Measurements from ENCODE around the gene SPRY2.

GRCh38 chr13:80363890-80364503 lies 23.1 kb upstream of the SPRY2 start:
- TF ChIP-seq, protein P1, sequence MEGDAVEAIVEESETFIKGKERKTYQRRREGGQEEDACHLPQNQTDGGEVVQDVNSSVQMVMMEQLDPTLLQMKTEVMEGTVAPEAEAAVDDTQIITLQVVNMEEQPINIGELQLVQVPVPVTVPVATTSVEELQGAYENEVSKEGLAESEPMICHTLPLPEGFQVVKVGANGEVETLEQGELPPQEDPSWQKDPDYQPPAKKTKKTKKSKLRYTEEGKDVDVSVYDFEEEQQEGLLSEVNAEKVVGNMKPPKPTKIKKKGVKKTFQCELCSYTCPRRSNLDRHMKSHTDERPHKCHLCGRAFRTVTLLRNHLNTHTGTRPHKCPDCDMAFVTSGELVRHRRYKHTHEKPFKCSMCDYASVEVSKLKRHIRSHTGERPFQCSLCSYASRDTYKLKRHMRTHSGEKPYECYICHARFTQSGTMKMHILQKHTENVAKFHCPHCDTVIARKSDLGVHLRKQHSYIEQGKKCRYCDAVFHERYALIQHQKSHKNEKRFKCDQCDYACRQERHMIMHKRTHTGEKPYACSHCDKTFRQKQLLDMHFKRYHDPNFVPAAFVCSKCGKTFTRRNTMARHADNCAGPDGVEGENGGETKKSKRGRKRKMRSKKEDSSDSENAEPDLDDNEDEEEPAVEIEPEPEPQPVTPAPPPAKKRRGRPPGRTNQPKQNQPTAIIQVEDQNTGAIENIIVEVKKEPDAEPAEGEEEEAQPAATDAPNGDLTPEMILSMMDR (IDR thresholded peaks at IDR 0.05), result no peak
- TF ChIP-seq POLR2A (IDR thresholded peaks at IDR 0.05), result no peak
